ENCODE measurements around the gene PHC2.

Gene PHC2

DNA sequence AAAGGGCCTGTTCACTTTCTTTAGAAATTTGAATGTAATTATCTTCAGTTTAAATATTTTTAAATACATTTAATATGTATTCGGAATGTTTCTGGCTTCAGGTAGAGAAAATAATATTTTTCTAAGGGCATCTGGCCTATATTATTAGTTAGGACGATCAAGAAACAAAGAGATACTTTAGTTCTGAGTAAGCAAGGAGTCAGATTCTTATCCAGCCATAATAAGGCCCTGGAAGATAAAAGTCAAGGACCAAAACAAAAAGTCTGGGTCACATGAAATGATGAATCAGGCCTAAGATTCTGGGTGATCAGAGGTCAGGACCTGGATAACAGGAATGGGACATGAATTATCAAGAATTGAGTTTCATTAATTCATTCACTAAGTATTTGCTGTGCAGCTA is 6.3 kb downstream of the PHC2 start:
- peaks cover 4% of the 10 kb centered on the region for H3K27me3 ChIP-seq (replicated peaks; ENCODE audit: control insufficient read depth, insufficient read depth, low read length, poor library complexity, severe bottlenecking)
- no peak overlapping the region for H3K4me3 ChIP-seq (ENCODE audit: insufficient read depth, low read depth, low read length, poor library complexity, severe bottlenecking)
- H3K36me3 ChIP-seq (ENCODE audit: control insufficient read depth, insufficient read depth, low read length), result no peaks in the 10 kb centered on the region
- no peaks in the 10 kb centered on the region for H3K9me3 ChIP-seq (ENCODE audit: control insufficient read depth, low read length)
- no peak overlapping the region for H3K27ac ChIP-seq (ENCODE audit: insufficient read depth, low read length, poor library complexity, severe bottlenecking)
- DNase-seq, result no peak
- no peaks in the 10 kb centered on the region for H3K4me1 ChIP-seq (ENCODE audit: control insufficient read depth, insufficient read depth, low read length, poor library complexity, severe bottlenecking)

DNA sequence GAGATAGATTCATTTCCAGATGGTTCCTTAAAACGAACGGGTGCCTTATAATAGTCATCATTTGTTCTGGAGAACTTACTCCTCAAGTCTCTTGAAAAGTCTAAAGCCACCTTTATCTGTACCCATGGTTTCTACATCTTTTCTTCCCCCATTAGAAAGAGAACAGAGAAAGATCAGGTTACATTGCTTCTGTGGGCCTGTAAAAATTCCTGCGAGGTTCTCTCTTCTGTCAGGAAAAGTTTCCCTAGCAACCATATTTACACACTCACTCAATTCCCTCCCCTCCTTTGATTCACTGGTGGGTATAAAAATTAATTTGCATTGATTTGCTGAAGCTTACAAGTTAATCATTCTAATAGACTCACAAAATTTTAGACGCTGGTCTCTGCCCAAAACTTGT is 6.7 kb downstream of the PHC2 start:
- H3K4me1 ChIP-seq (ENCODE audit: control insufficient read depth, insufficient read depth, low read length, poor library complexity, severe bottlenecking), result no peaks in the 10 kb centered on the region
- H3K36me3 ChIP-seq (ENCODE audit: control insufficient read depth, insufficient read depth, low read length), result no peaks in the 10 kb centered on the region
- DNase-seq, result no peak
- no peak overlapping the region for H3K4me3 ChIP-seq (ENCODE audit: insufficient read depth, low read depth, low read length, poor library complexity, severe bottlenecking)
- H3K9me3 ChIP-seq (ENCODE audit: control insufficient read depth, low read length), result no peaks in the 10 kb centered on the region
- no peak overlapping the region for H3K27ac ChIP-seq (ENCODE audit: insufficient read depth, low read length, poor library complexity, severe bottlenecking)
- H3K27me3 ChIP-seq (replicated peaks; ENCODE audit: control insufficient read depth, insufficient read depth, low read length, poor library complexity, severe bottlenecking), result peaks cover 4% of the 10 kb centered on the region

DNA sequence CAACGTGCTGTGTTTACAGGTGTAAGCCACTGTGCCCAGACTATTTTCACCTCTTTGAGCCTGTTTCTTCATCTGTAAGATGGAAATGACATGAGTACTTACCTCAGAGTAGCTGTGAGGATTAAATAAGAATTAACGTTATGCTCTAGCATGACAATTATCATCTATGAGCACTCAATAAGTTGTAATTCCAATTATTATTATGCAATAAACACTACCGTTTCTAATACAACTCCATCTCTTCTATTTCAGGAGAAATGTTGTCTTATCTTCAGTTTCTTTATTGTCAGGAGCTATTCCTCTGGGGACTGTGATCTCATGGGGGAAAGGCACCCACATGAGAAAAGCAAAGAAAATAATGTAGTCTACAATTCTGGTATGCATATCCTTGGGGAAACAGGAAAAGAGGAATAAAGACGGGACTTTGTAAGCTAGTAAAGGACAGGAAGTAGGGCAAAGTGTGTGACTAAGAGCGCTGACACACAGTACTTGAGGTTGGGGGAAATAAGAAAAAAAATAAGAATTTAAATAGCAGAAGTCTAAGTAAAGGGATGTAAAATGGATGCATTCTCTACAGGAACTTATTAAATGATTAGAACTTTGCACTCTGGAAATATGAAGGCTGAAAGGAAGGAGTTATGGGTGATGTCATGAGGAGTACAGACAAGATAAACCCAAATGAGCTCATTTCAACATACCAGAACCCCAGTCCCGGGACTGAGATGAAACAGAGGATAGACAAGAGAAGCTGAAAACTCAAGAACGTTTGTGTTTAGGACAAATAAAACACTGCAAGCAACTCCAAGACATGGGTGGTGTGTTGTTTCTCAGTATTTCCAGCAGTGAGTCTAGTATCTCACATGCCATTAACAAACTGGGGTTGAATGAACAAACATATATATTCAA is 9.8 kb downstream of the PHC2 start:
- Histone ChIP-seq H3K27me3 (replicated peaks; ENCODE audit: control insufficient read depth, insufficient read depth, low read length, poor library complexity, severe bottlenecking) (peaks cover 4% of the 10 kb centered on the region), H3K36me3 (ENCODE audit: control insufficient read depth, insufficient read depth, low read length) (no peaks in the 10 kb centered on the region), H3K4me3 (ENCODE audit: insufficient read depth, low read depth, low read length, poor library complexity, severe bottlenecking) (no peak overlapping the region), H3K27ac (ENCODE audit: insufficient read depth, low read length, poor library complexity, severe bottlenecking) (no peak overlapping the region), H3K9me3 (ENCODE audit: control insufficient read depth, low read length) (no peaks in the 10 kb centered on the region), H3K4me1 (ENCODE audit: control insufficient read depth, insufficient read depth, low read length, poor library complexity, severe bottlenecking) (no peaks in the 10 kb centered on the region)
- no peak for DNase-seq

DNA sequence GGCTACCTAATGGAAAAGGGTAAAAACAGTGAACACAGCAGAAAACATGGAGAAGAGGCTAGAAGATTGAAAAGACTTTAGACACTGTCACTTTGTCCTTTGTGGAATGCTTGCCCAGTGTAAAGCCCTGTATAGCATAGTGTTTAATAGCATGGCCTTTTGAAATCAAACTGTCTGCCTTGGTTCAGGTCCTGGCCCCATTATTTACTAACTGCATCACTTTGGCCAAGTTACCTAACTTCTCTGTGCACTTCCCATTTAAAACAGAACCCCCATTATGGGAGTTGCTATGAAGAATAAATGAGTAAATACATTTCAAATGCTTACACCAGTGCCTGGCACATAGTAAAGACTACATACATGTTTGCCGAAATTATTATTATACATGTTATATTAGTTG is 12.1 kb downstream of the PHC2 start:
- H3K36me3 ChIP-seq (ENCODE audit: control insufficient read depth, insufficient read depth, low read length), result no peaks in the 10 kb centered on the region
- no peak overlapping the region for H3K27ac ChIP-seq (ENCODE audit: insufficient read depth, low read length, poor library complexity, severe bottlenecking)
- no peak overlapping the region for H3K4me3 ChIP-seq (ENCODE audit: insufficient read depth, low read depth, low read length, poor library complexity, severe bottlenecking)
- DNase-seq, result no peak
- H3K27me3 ChIP-seq (replicated peaks; ENCODE audit: control insufficient read depth, insufficient read depth, low read length, poor library complexity, severe bottlenecking), result peaks cover 4% of the 10 kb centered on the region
- H3K4me1 ChIP-seq (ENCODE audit: control insufficient read depth, insufficient read depth, low read length, poor library complexity, severe bottlenecking), result no peaks in the 10 kb centered on the region
- no peaks in the 10 kb centered on the region for H3K9me3 ChIP-seq (ENCODE audit: control insufficient read depth, low read length)

GRCh38 chr1:33414879-33415278 is 16.0 kb downstream of the PHC2 start:
- no peaks in the 10 kb centered on the region for H3K4me1 ChIP-seq (ENCODE audit: control insufficient read depth, insufficient read depth, low read length, poor library complexity, severe bottlenecking)
- no peaks in the 10 kb centered on the region for H3K36me3 ChIP-seq (ENCODE audit: control insufficient read depth, insufficient read depth, low read length)
- no peak overlapping the region for H3K4me3 ChIP-seq (ENCODE audit: insufficient read depth, low read depth, low read length, poor library complexity, severe bottlenecking)
- no peak for DNase-seq
- H3K27me3 ChIP-seq (replicated peaks; ENCODE audit: control insufficient read depth, insufficient read depth, low read length, poor library complexity, severe bottlenecking), result no peaks in the 10 kb centered on the region
- no peaks in the 10 kb centered on the region for H3K9me3 ChIP-seq (ENCODE audit: control insufficient read depth, low read length)
- H3K27ac ChIP-seq (ENCODE audit: insufficient read depth, low read length, poor library complexity, severe bottlenecking), result no peak overlapping the region

DNA sequence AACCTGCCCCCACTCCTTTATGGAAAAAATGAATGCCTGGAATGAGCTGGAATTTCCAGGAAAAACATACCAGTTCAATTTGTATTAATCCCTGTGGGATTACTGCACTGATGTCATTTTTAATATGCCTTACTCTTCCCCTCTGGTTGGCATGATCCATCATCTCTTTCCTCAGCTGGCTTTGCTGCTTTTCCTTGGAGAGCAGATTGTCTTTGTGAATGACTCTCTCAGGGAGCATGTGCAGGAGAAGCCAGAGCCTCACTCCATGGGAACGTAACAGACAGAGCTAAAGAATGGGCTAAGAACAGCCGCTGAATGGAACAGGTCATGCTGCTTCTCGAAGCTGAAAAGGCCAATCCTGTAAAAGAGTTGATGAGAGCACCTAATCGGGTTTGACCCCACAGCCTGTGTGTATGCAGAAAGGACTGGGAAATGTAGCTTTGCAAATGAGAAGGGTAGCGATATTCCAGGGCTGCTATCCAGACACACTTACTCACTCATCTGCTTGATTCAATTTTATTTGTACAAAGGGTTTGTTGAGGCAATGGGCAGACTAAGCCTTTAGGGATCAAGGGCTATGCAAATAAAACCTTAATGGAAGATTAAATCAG is 20.7 kb downstream of the PHC2 start:
- H3K27ac ChIP-seq (ENCODE audit: insufficient read depth, low read length, poor library complexity, severe bottlenecking), result no peak overlapping the region
- no peak for DNase-seq
- H3K36me3 ChIP-seq (ENCODE audit: control insufficient read depth, insufficient read depth, low read length), result no peaks in the 10 kb centered on the region
- H3K4me3 ChIP-seq (ENCODE audit: insufficient read depth, low read depth, low read length, poor library complexity, severe bottlenecking), result no peak overlapping the region
- H3K27me3 ChIP-seq (replicated peaks; ENCODE audit: control insufficient read depth, insufficient read depth, low read length, poor library complexity, severe bottlenecking), result no peaks in the 10 kb centered on the region
- H3K4me1 ChIP-seq (ENCODE audit: control insufficient read depth, insufficient read depth, low read length, poor library complexity, severe bottlenecking), result no peaks in the 10 kb centered on the region
- H3K9me3 ChIP-seq (ENCODE audit: control insufficient read depth, low read length), result no peaks in the 10 kb centered on the region

- H3K4me3 ChIP-seq (ENCODE audit: insufficient read depth, low read depth, low read length, poor library complexity, severe bottlenecking), result no peak overlapping the region
- H3K9me3 ChIP-seq (ENCODE audit: control insufficient read depth, low read length), result no peaks in the 10 kb centered on the region
- no peaks in the 10 kb centered on the region for H3K36me3 ChIP-seq (ENCODE audit: control insufficient read depth, insufficient read depth, low read length)
- H3K27me3 ChIP-seq (replicated peaks; ENCODE audit: control insufficient read depth, insufficient read depth, low read length, poor library complexity, severe bottlenecking), result no peaks in the 10 kb centered on the region
- H3K4me1 ChIP-seq (ENCODE audit: control insufficient read depth, insufficient read depth, low read length, poor library complexity, severe bottlenecking), result no peaks in the 10 kb centered on the region
- no peak for DNase-seq
- H3K27ac ChIP-seq (ENCODE audit: insufficient read depth, low read length, poor library complexity, severe bottlenecking), result no peak overlapping the region
Measured at GRCh38 chr1:33408093-33408436, 22.8 kb downstream of the PHC2 start.

- DNase-seq, result no peak
- Histone ChIP-seq H3K27ac (ENCODE audit: insufficient read depth, low read length, poor library complexity, severe bottlenecking) (no peak overlapping the region), H3K4me3 (ENCODE audit: insufficient read depth, low read depth, low read length, poor library complexity, severe bottlenecking) (no peak overlapping the region)
Measured at GRCh38 chr1:33407352-33408092, 23.4 kb downstream of the PHC2 start.

GRCh38 chr1:33402206-33402605 is 28.7 kb downstream of the PHC2 start:
- Histone ChIP-seq H3K36me3 (ENCODE audit: control insufficient read depth, insufficient read depth, low read length) (no peaks in the 10 kb centered on the region), H3K4me1 (ENCODE audit: control insufficient read depth, insufficient read depth, low read length, poor library complexity, severe bottlenecking) (no peaks in the 10 kb centered on the region), H3K27ac (ENCODE audit: insufficient read depth, low read length, poor library complexity, severe bottlenecking) (no peak overlapping the region), H3K9me3 (ENCODE audit: control insufficient read depth, low read length) (no peaks in the 10 kb centered on the region), H3K27me3 (replicated peaks; ENCODE audit: control insufficient read depth, insufficient read depth, low read length, poor library complexity, severe bottlenecking) (no peaks in the 10 kb centered on the region), H3K4me3 (ENCODE audit: insufficient read depth, low read depth, low read length, poor library complexity, severe bottlenecking) (no peak overlapping the region)
- no peak for DNase-seq

More at GRCh38 chr1:33407352-33408092, 23.4 kb downstream of the PHC2 start:
- H3K27me3 ChIP-seq (replicated peaks; ENCODE audit: control insufficient read depth, insufficient read depth, low read length, poor library complexity, severe bottlenecking), result no peaks in the 10 kb centered on the region
- H3K4me1 ChIP-seq (ENCODE audit: control insufficient read depth, insufficient read depth, low read length, poor library complexity, severe bottlenecking), result no peaks in the 10 kb centered on the region
- no peaks in the 10 kb centered on the region for H3K36me3 ChIP-seq (ENCODE audit: control insufficient read depth, insufficient read depth, low read length)
- no peaks in the 10 kb centered on the region for H3K9me3 ChIP-seq (ENCODE audit: control insufficient read depth, low read length)

- Histone ChIP-seq H3K4me3 (ENCODE audit: insufficient read depth, low read depth, low read length, poor library complexity, severe bottlenecking) (no peak overlapping the region), H3K27ac (ENCODE audit: insufficient read depth, low read length, poor library complexity, severe bottlenecking) (no peak overlapping the region), H3K36me3 (ENCODE audit: control insufficient read depth, insufficient read depth, low read length) (no peaks in the 10 kb centered on the region), H3K27me3 (replicated peaks; ENCODE audit: control insufficient read depth, insufficient read depth, low read length, poor library complexity, severe bottlenecking) (no peaks in the 10 kb centered on the region), H3K4me1 (ENCODE audit: control insufficient read depth, insufficient read depth, low read length, poor library complexity, severe bottlenecking) (peaks cover 4% of the 10 kb centered on the region), H3K9me3 (ENCODE audit: control insufficient read depth, low read length) (no peaks in the 10 kb centered on the region)
- no peak for DNase-seq
Measured at GRCh38 chr1:33401471-33401870, 29.4 kb downstream of the PHC2 start.

Data from effector memory CD4-positive, alpha-beta T cell (primary cell).